Neutrophil (primary cell): Measurements from ENCODE around the gene C2CD2.

Experiments
- H3K27ac ChIP-seq: fragments of 200-600 bp; sonication (generic); 2 replicates; pipeline ENCODE4 v1.5.1; 2016; ENCODE audit warnings: mild to moderate bottlenecking, moderate library complexity
- H3K27me3 ChIP-seq: fragments of 200-600 bp; sonication (generic); 2 replicates; pipeline ENCODE4 v1.6.0; 2016; ENCODE audit warnings: mild to moderate bottlenecking
- H3K36me3 ChIP-seq: fragments of 200-600 bp; sonication (generic); 2 replicates; pipeline ENCODE4 v1.5.1; 2017
- H3K4me1 ChIP-seq, 2 experiments: fragments of 200-600 bp in 1 of 2; sonication (generic) in 1 of 2; 1 replicate in 1 of 2; 2 replicates in 1 of 2; pipeline versions ENCODE4 v1.5.1 to v1.6.1; 2013 to 2016; ENCODE audit warnings: low read depth in 1 of 2, low read length in 1 of 2, mild to moderate bottlenecking in 1 of 2, moderate library complexity in 1 of 2; ENCODE audit not compliant: control insufficient read depth in 1 of 2, insufficient read depth in 1 of 2
- H3K4me3 ChIP-seq, 2 experiments: fragments of 200-600 bp in 1 of 2; sonication (generic) in 1 of 2; 1 replicate in 1 of 2; 2 replicates in 1 of 2; pipeline ENCODE4 v1.5.1; 2013 to 2016; ENCODE audit warnings: low read depth in 1 of 2, low read length in 1 of 2, mild to moderate bottlenecking in 1 of 2, moderate library complexity in 1 of 2
- H3K9me3 ChIP-seq: fragments of 200-600 bp; sonication (generic); 2 replicates; pipeline ENCODE4 v1.5.1; 2016
- CTCF ChIP-seq: fragments of 200-600 bp; sonication (generic); IDR thresholded peaks from 2 replicates; pipeline ENCODE4 v1.5.1; 2016; ENCODE audit warnings: antibody characterized with exemption

Gene C2CD2

GRCh38 chr21:41955516-41955915 lies 1.7 kb upstream of the C2CD2 start:
- no peak overlapping the region for H3K4me3 ChIP-seq
- no peak for TF ChIP-seq CTCF
- no peaks in the 10 kb centered on the region for H3K36me3 ChIP-seq
- H3K9me3 ChIP-seq = no peaks in the 10 kb centered on the region
- H3K27me3 ChIP-seq = peaks cover 68% of the 10 kb centered on the region
- H3K4me1 ChIP-seq = peaks cover 9 to 11% of the 10 kb centered on the region in 2 experiments
- H3K27ac ChIP-seq = no peak overlapping the region

- Histone ChIP-seq H3K9me3 (no peaks in the 10 kb centered on the region), H3K36me3 (no peaks in the 10 kb centered on the region), H3K4me1 (peaks cover 9 to 11% of the 10 kb centered on the region in 2 experiments), H3K27me3 (peaks cover 68% of the 10 kb centered on the region), H3K4me3 (no peak overlapping the region), H3K27ac (no peak overlapping the region)
- TF ChIP-seq CTCF = no peak
Measured at GRCh38 chr21:41954654-41955499, 1.1 kb upstream of the C2CD2 start.

GRCh38 chr21:41953249-41953830 lies 478 bp downstream of the C2CD2 start:
- peaks cover 67% of the 10 kb centered on the region for H3K27me3 ChIP-seq
- no peak overlapping the region for H3K27ac ChIP-seq
- H3K4me3 ChIP-seq = peak overlapping the region; percentile 15 to 32
- peaks cover 9 to 11% of the 10 kb centered on the region in 2 experiments for H3K4me1 ChIP-seq
- no peaks in the 10 kb centered on the region for H3K9me3 ChIP-seq
- TF ChIP-seq CTCF = no peak
- H3K36me3 ChIP-seq = no peaks in the 10 kb centered on the region

GRCh38 chr21:41952568-41953248 lies 1.1 kb downstream of the C2CD2 start:
- Histone ChIP-seq H3K27ac (no peak overlapping the region), H3K36me3 (no peaks in the 10 kb centered on the region), H3K4me1 (peaks cover 9 to 11% of the 10 kb centered on the region in 2 experiments), H3K9me3 (no peaks in the 10 kb centered on the region), H3K4me3 (no peak overlapping the region), H3K27me3 (peaks cover 62% of the 10 kb centered on the region)
- no peak for TF ChIP-seq CTCF

- Histone ChIP-seq H3K4me3 (no peak overlapping the region), H3K27ac (no peak overlapping the region), H3K27me3 (peaks cover 56% of the 10 kb centered on the region), H3K36me3 (no peaks in the 10 kb centered on the region), H3K4me1 (peaks cover 9 to 11% of the 10 kb centered on the region in 2 experiments), H3K9me3 (no peaks in the 10 kb centered on the region)
- no peak for TF ChIP-seq CTCF
Measured at GRCh38 chr21:41951876-41952567, 1.8 kb downstream of the C2CD2 start.
